BLaER1 (cell line): ENCODE results near the gene LAMB1.

Source experiments
- H3K27ac ChIP-seq: shearing (Covaris generic); formaldehyde crosslinking; 2 replicates; pipeline ENCODE4 v1.8.1; 2022
- H3K27me3 ChIP-seq: shearing (Covaris generic); formaldehyde crosslinking; 2 replicates; pipeline ENCODE4 v1.8.1; 2022
- H3K36me3 ChIP-seq: shearing (Covaris generic); formaldehyde crosslinking; 2 replicates; pipeline ENCODE4 v1.8.1; 2022
- H3K4me1 ChIP-seq: shearing (Covaris generic); formaldehyde crosslinking; 2 replicates; pipeline ENCODE4 v1.8.1; 2022
- H3K4me2 ChIP-seq: shearing (Covaris generic); formaldehyde crosslinking; 2 replicates; pipeline ENCODE4 v1.8.1; 2022
- H3K4me3 ChIP-seq: shearing (Covaris generic); formaldehyde crosslinking; 2 replicates; pipeline ENCODE4 v1.8.1; 2022
- H3K9ac ChIP-seq: shearing (Covaris generic); formaldehyde crosslinking; 2 replicates; pipeline ENCODE4 v1.8.1; 2022
- H3K9me3 ChIP-seq: shearing (Covaris generic); formaldehyde crosslinking; 2 replicates; pipeline ENCODE4 v1.8.1; 2022
- H4K20me1 ChIP-seq: shearing (Covaris generic); formaldehyde crosslinking; 2 replicates; pipeline ENCODE4 v1.8.1; 2022
- Cebpa-rat ChIP-seq: shearing (Covaris generic); IDR thresholded peaks from 2 replicates; pipeline ENCODE4 v1.8.1; 2022

The LAMB1 gene

DNA sequence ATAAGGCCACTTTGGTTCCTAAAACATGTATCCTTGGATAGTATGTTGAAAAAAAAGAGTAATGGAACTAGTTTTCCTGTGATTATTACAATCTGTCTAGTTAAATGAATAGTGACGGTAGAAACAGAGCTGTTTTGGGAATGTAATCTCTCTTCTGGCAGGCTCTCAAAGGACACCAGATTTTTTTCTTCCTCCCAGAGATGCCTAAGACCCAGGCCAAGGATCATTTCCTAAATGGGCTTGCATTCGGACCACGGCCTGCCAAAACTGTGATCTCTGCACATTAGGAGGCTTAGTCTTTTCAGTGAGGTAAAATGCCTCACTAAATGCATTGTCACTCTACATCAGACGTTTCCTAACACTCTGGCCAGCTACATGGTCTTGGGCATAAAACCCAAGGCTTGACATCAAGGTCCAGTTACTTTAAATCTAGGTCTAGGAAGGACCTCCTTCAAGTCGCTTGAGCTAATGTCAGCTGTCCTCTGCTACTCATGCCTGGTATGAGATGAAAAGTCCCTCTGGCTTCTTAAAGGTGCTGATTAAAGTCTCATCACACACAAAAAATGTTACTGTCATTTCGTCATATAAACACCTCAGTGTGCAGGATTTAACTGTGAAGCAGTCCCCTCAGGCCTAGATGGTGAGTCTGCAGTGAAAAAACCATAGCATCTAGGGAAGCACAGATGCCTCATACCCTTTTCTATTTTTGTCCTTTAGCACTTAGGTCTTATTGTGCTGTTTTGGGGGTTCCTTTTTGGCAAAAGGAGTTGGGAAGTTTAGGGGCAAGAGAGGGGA, 64.3 kb downstream of the LAMB1 start:
- Histone ChIP-seq H3K9ac (no peak overlapping the region), H3K4me2 (no peak overlapping the region), H3K27me3 (no peaks in the 10 kb centered on the region), H4K20me1 (no peaks in the 10 kb centered on the region), H3K4me3 (no peak overlapping the region), H3K27ac (no peak overlapping the region), H3K4me1 (peaks cover 5% of the 10 kb centered on the region), H3K36me3 (peaks cover 24% of the 10 kb centered on the region), H3K9me3 (no peaks in the 10 kb centered on the region)
- TF ChIP-seq Cebpa-rat = no peak

DNA sequence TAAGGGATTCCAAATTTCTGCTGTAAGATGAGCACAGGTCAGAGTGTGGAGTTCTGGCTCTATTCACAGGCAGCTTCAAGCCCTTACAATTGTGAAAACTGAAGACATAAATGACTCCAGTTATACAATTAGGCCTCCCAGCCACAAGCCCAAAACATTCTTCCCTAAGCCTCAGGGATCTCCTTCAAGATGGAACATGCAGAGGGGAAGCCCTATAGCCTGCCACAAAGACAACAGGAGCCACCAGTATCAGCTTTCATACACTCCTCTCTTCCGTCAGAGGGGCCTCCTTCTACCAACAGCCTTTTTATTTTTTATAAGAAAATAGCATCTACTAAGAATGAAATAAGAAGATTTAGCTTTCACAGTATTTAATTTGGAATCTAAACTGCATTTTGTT, 65.4 kb downstream of the LAMB1 start:
- TF ChIP-seq Cebpa-rat = no peak
- H3K9ac ChIP-seq = no peak overlapping the region
- H4K20me1 ChIP-seq = no peaks in the 10 kb centered on the region
- H3K9me3 ChIP-seq = no peaks in the 10 kb centered on the region
- H3K27me3 ChIP-seq = no peaks in the 10 kb centered on the region
- no peak overlapping the region for H3K4me3 ChIP-seq
- H3K36me3 ChIP-seq = peaks cover 24% of the 10 kb centered on the region
- H3K27ac ChIP-seq = no peak overlapping the region
- H3K4me2 ChIP-seq = no peak overlapping the region
- H3K4me1 ChIP-seq = no peaks in the 10 kb centered on the region

DNA sequence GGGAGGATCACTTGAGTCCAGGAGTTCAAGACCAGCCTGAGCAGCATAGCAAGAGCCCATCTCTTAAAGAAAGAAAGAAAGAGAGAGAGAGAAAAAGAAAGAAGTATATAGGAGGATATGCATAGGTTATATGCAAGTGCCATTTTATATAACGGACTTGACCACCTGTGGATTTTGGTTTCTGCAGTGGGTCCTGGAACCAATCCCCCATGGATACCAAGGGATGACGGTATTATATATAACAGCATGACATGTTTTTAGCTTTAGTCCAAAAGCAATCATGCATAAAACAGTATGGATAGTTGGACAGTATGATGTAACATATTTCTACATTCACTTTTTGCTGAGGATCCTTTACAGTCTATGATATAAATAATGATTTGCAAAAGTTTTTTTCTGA, 66.6 kb downstream of the LAMB1 start:
- Histone ChIP-seq H3K4me3 (no peak overlapping the region), H3K9me3 (no peaks in the 10 kb centered on the region), H3K27me3 (no peaks in the 10 kb centered on the region), H3K4me2 (no peak overlapping the region), H3K4me1 (no peaks in the 10 kb centered on the region), H3K36me3 (peaks cover 27% of the 10 kb centered on the region), H4K20me1 (no peaks in the 10 kb centered on the region), H3K27ac (no peak overlapping the region), H3K9ac (no peak overlapping the region)
- no peak for TF ChIP-seq Cebpa-rat

DNA sequence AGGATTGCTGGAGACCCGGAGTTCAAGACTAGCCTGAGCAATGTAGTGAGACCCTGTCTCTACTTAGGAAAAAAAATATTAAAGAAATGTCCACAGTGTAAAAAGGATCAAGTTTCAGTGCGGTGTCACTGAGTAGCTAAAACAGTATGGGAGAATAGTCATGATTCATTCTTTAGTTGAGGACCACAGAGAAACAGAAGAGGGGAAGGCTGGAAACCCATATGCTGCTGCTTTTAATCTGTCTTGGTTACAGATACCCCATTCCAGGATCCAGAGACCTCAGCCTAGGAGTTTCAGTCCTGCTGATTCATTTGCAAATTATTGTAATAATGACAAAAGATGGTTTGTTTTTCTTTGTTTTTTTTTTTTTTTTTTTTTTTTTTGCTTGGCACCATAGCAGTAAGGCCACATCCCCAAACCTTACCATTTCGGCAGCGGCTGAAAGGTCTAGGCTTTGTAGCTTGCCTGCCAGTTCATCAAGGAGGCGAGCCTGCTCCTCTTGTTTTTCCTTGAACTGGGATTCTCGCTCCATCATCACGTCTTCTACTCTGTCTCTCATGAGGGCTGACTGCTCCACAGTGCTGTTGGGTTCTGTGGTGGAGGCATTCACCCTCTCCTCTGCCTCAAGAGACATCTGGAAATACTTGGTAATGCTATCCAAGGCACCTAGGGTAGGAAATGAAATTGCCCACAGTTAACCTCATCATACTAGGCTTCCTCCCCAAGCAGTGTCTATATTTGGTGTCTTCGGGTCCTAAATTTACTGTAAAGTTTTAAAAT, 67.8 kb downstream of the LAMB1 start:
- Histone ChIP-seq H3K4me1 (no peaks in the 10 kb centered on the region), H3K36me3 (peaks cover 23% of the 10 kb centered on the region), H4K20me1 (no peaks in the 10 kb centered on the region), H3K9me3 (no peaks in the 10 kb centered on the region), H3K4me2 (no peak overlapping the region), H3K27me3 (no peaks in the 10 kb centered on the region), H3K9ac (no peak overlapping the region), H3K27ac (no peak overlapping the region), H3K4me3 (no peak overlapping the region)
- no peak for TF ChIP-seq Cebpa-rat

DNA sequence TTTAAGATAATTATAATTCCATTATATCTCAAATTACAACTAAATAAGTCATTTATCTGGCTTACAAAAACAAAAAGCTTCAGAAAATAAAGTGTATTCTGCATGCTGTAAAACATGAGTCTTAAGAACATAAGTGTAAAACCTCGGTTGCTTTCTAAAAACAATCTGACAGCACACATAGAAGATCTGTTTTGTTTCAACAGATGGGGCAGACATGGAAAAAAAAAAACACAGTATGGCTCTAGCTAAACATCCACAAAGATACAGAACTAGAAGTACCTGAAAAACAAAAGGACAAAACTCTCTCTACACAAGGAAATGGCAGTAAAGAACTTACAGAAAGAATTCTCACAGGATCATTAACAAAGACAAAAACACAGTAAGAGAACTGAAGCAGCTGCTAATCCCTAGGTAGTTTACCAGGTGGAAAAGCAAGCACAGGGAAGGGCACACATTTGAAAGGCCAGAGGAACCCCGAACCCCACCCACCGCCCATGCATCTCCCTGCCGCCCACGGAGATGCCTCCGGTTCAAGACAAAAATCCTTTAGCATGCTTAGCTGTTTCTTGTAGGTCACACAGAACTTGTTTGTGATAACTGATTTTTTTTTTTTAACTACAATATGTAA, 69.5 kb downstream of the LAMB1 start:
- no peak overlapping the region for H3K4me2 ChIP-seq
- H3K4me1 ChIP-seq = no peaks in the 10 kb centered on the region
- H3K36me3 ChIP-seq = peaks cover 11% of the 10 kb centered on the region; the same call in 1 of the 2 replicates
- no peak overlapping the region for H3K4me3 ChIP-seq
- H3K27ac ChIP-seq = no peak overlapping the region
- H3K27me3 ChIP-seq = no peaks in the 10 kb centered on the region
- H3K9me3 ChIP-seq = no peaks in the 10 kb centered on the region
- TF ChIP-seq Cebpa-rat = no peak
- no peak overlapping the region for H3K9ac ChIP-seq
- H4K20me1 ChIP-seq = no peaks in the 10 kb centered on the region

DNA sequence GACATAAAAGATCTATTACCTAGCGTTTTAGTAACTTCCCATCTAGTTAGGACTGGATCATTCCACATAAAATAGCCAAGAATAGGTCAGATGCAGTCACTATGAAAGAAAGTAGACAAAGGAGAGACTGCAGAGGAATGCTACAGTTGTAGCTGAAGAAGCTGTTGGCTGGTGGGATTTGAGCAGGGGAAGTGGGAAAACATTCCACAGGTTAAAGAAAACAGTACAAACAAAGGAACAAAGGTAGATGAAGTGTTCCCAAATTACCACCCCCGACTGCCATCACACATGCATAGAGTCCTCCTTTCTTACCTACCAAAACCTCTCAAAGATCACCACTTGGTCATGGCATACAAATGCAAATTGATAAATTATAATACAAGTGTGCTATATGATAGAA, 70.2 kb downstream of the LAMB1 start:
- peaks cover 14% of the 10 kb centered on the region; the same call in 1 of the 2 replicates for H3K36me3 ChIP-seq

DNA sequence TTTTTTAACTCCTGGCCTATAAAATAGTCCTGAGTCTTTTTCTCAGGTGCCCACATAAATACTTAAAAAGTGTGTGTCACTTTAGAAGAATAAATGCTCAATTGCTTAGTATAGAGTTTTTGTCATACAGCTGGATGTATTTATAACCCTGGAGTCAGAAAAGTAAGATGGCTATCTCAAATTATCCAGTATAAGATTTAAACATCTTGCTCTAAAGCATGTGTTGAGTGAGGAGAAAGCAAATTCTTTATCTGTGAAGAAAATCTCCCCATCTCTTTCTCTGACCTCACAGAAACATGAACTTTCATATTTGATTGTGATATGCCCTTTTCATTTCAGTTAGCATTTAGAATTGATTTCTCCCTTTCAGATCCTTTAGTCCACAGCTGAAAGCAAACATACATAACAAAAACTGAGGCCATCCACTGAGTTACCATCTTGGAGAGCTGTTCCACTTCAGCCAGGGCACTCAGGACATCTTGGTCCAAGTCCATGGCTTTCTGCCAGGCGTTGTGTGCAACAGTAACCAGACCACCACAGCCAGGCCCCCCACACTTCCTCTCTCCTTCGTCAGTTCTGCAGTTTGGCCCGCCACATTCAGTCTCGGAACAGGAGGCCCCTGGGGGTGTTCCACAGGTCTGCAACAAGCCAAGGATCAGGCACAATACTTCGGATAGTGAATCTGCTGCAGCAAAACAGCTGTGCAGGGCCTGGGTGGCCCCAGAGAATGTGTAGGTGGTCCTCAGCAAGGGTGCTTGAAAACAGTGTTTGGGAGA, 71.0 kb downstream of the LAMB1 start:
- no peaks in the 10 kb centered on the region for H3K27me3 ChIP-seq
- H3K27ac ChIP-seq = no peak overlapping the region
- TF ChIP-seq Cebpa-rat = no peak
- no peak overlapping the region for H3K4me2 ChIP-seq
- H3K9me3 ChIP-seq = no peaks in the 10 kb centered on the region
- H3K4me1 ChIP-seq = no peaks in the 10 kb centered on the region
- no peak overlapping the region for H3K9ac ChIP-seq
- no peak overlapping the region for H3K4me3 ChIP-seq
- no peaks in the 10 kb centered on the region for H4K20me1 ChIP-seq
- peaks cover 14% of the 10 kb centered on the region; the same call in 1 of the 2 replicates for H3K36me3 ChIP-seq

More for the DNA sequence above, 70.2 kb downstream of the LAMB1 start:
- no peak overlapping the region for H3K9ac ChIP-seq
- H4K20me1 ChIP-seq = no peaks in the 10 kb centered on the region
- no peak overlapping the region for H3K27ac ChIP-seq
- TF ChIP-seq Cebpa-rat = no peak
- no peak overlapping the region for H3K4me3 ChIP-seq
- no peaks in the 10 kb centered on the region for H3K27me3 ChIP-seq
- H3K4me1 ChIP-seq = no peaks in the 10 kb centered on the region
- H3K9me3 ChIP-seq = no peaks in the 10 kb centered on the region
- no peak overlapping the region for H3K4me2 ChIP-seq

DNA sequence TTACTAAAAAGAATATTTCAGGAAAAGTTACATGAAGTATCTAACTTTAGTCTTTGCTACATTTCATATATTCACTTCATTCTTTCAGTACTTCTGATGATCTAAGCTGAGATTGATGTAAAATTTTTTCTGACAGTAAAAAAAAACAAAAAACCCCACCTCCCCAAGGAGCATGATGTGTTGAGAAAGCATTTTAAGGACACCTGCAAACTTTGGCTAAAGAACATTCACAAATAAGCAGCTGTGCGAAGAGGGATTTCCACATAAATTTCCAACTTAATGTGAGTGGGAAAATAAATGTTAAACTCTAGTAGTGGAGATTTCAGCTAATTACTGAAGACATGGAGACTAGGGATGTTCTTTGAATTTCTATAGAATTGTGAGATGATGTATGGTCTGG, 76.5 kb downstream of the LAMB1 start:
- Histone ChIP-seq H3K4me3 (no peak overlapping the region), H3K36me3 (peaks cover 28% of the 10 kb centered on the region), H4K20me1 (peaks cover 21% of the 10 kb centered on the region; the same call in 1 of the 2 replicates), H3K9me3 (no peaks in the 10 kb centered on the region), H3K27me3 (no peaks in the 10 kb centered on the region), H3K27ac (no peak overlapping the region), H3K4me2 (no peak overlapping the region), H3K4me1 (peaks cover 15% of the 10 kb centered on the region), H3K9ac (no peak overlapping the region)
- no peak for TF ChIP-seq Cebpa-rat

DNA sequence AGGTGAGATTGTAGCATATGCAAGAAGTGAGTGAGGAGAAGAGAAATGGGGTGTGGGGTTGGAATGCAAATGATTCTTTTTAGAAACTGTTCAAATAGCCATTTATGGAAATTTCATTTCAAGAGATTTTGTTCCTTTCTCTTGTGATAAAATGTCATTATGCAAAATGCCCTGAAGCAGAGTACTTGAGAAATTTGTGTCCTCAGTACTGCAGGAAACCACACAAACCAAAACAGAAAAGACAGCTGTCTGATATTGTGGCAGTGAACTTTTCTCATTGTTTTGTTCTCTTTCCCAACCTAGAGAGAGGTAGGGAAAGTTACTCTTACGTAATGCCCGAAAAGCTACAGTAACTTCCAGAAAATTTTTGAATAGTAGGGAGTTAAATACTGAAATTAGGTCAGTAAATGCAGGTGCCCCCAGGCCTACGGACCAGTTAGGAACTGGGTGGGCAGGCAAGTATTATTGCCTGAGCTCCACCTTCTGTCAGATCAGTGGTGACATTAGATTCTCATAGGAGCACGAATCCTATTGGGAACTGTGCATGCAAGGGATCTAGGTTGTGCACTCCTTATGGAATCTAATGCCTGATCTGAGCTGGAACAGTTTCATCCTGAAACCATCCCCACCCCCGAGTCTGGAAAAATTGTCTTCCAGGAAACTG, 78.0 kb downstream of the LAMB1 start:
- peaks cover 21% of the 10 kb centered on the region for H3K4me1 ChIP-seq
- no peak overlapping the region for H3K9ac ChIP-seq
- peaks cover 21% of the 10 kb centered on the region; the same call in 1 of the 2 replicates for H4K20me1 ChIP-seq
- H3K27me3 ChIP-seq = no peaks in the 10 kb centered on the region
- H3K9me3 ChIP-seq = no peaks in the 10 kb centered on the region
- peaks cover 43% of the 10 kb centered on the region for H3K36me3 ChIP-seq
- H3K4me2 ChIP-seq = peak overlapping the region; percentile 37
- no peak overlapping the region for H3K27ac ChIP-seq
- H3K4me3 ChIP-seq = no peak overlapping the region
- TF ChIP-seq Cebpa-rat = no peak
